ENCODE data around the gene NPIPB2. TPM values are rescaled to one million over a fixed set of nuclear protein-coding genes. Genes with fewer than 3 reads are reported as not detected.

The NPIPB2 gene
- total and polyA plus RNA-seq, 2 of the 8 experiments (the other 6 are each of a cell fraction or from before 2014, with no cell fraction given): 7.5 to 8.3 TPM

- WGBS, 2 experiments (ENCODE audit: extremely low coverage in 1 of 2, insufficient coverage in 1 of 2, insufficient read length in 1 of 2, insufficient replicate concordance in 2 of 2, low coverage in 1 of 2, low lambda C conversion rate in 2 of 2, missing lambda C conversion rate in 1 of 2): 82% methylated on average over 17 of the region's 17 CpGs; no CpG with 5 or more reads in 1 of the 2 experiments
- no peak overlapping the region for H3K56ac ChIP-seq (replicated peaks; ENCODE audit: insufficient read length, low read depth, low read length)
- no peak for FAIRE-seq
- TF ChIP-seq BRCA1 (IDR thresholded peaks at IDR 0.05; ENCODE audit: low read depth, low read length) (no peak), SIN3A (conservative IDR thresholded peaks at IDR 0.05 in 1 of 2, IDR thresholded peaks at IDR 0.05 in 1 of 2; ENCODE audit: low read depth in 1 of 2, low read length in 2 of 2) (no peak), SP2 (IDR thresholded peaks at IDR 0.05; ENCODE audit: low read length) (no peak)
These were observed 25.5 kb upstream of the NPIPB2 start for GRCh38 chr16:11967195-11967911.

More at GRCh38 chr16:11967195-11967911, 25.5 kb upstream of the NPIPB2 start:
- no peak overlapping the region for H2AK5ac ChIP-seq (ENCODE audit: low read depth, low read length)
- no peak overlapping the region for H3K4me2 ChIP-seq (ENCODE audit: insufficient read depth in 1 of 2, low read depth in 2 of 2, low read length in 2 of 2)
- CTCF ChIA-PET (ENCODE audit: partially characterized antibody): interaction anchor here (0.8 to 2.9 kb wide), 4 partner anchors 8 to 175 kb away, joined by 3 to 9 read pairs (median 6); no protein-coding TSS in a partner anchor
- no peak overlapping the region for H4K5ac ChIP-seq (ENCODE audit: insufficient read length, low read depth, low read length)
- H3K18ac ChIP-seq (ENCODE audit: extremely low read depth, low read length): no peak overlapping the region
- POLR2A ChIA-PET (ENCODE audit: partially characterized antibody): interaction anchor here (1.8 kb wide), 1 partner anchor 9 kb away, joined by 5 read pairs; the partner anchor contains the start of gene SNX29
- H2BK20ac ChIP-seq (ENCODE audit: low read length): no peak overlapping the region
- H3K79me1 ChIP-seq (ENCODE audit: low read depth, low read length): no peaks in the 10 kb centered on the region
- peaks cover 0 to 2% of the 10 kb centered on the region in 2 experiments for H4K20me1 ChIP-seq (replicated peaks in 1 of 2; ENCODE audit: control insufficient read depth in 1 of 2, insufficient read depth in 2 of 2, low read length in 2 of 2)
- H3K4me1 ChIP-seq (replicated peaks in 1 of 4; ENCODE audit: control insufficient read depth in 3 of 4, insufficient read depth in 4 of 4, low read length in 3 of 4): no peaks in the 10 kb centered on the region
- H3K79me2 ChIP-seq (ENCODE audit: control insufficient read depth in 1 of 2, insufficient read depth in 2 of 2, low read length in 2 of 2): no peaks in the 10 kb centered on the region
- no peak overlapping the region for H4K8ac ChIP-seq (ENCODE audit: extremely low read depth, insufficient read depth, low read length)
- H2BK120ac ChIP-seq (replicated peaks; ENCODE audit: low read depth, low read length): no peak overlapping the region
- H2AFZ ChIP-seq (ENCODE audit: low read length): no peak overlapping the region; the same call in 1 of the 2 replicates
- no peak overlapping the region for H2BK5ac ChIP-seq (ENCODE audit: low read depth, low read length)
- no peaks in the 10 kb centered on the region for H3K9me3 ChIP-seq (ENCODE audit: insufficient read depth in 2 of 2, low read depth in 1 of 2, low read length in 1 of 2)
- DNase-seq (ENCODE audit: low read depth in 1 of 2, low spot score in 2 of 2): no peak
- no peak overlapping the region for H3K9ac ChIP-seq (replicated peaks in 1 of 4; ENCODE audit: extremely low read depth in 1 of 4, low read depth in 3 of 4, low read length in 3 of 4)
- no peak overlapping the region for H3K27ac ChIP-seq (ENCODE audit: low read depth, low read length)
- H2BK15ac ChIP-seq (ENCODE audit: low read length): no peak overlapping the region
- no peaks in the 10 kb centered on the region for H3K23me2 ChIP-seq (ENCODE audit: low read depth, low read length)
- no peak overlapping the region for H3K4me3 ChIP-seq (ENCODE audit: extremely low read depth in 1 of 4, insufficient read depth in 2 of 4, low read depth in 3 of 4, low read length in 4 of 4)
- H4K91ac ChIP-seq (replicated peaks; ENCODE audit: insufficient read length, low read length): no peak overlapping the region
- H3K27me3 ChIP-seq (replicated peaks in 1 of 4; ENCODE audit: control insufficient read depth in 3 of 4, extremely low read depth in 1 of 4, insufficient read depth in 3 of 4, low read length in 3 of 4): no peaks in the 10 kb centered on the region
- no peaks in the 10 kb centered on the region for H3K36me3 ChIP-seq (ENCODE audit: control insufficient read depth in 2 of 4, insufficient read depth in 4 of 4, low read length in 3 of 4)
- H3K14ac ChIP-seq (ENCODE audit: insufficient read length): no peak overlapping the region
- H3K4ac ChIP-seq (replicated peaks; ENCODE audit: insufficient read length, low read depth, low read length): no peak overlapping the region
- no peak overlapping the region for H2BK12ac ChIP-seq (ENCODE audit: low read depth, low read length)
- no peak overlapping the region for H3K23ac ChIP-seq (ENCODE audit: insufficient read length)

Data from H1 (cell line).